ENCODE measurements around the gene ABHD8. TPM values are rescaled to one million over a fixed set of nuclear protein-coding genes. Genes with fewer than 3 reads are reported as not detected.

ABHD8 gene
- total RNA-seq, 1 donor from 2014 or later, result 4.6 TPM

GRCh38 chr19:17249887-17250548 lies 53.2 kb downstream of the ABHD8 start:
- no peak overlapping the region for H3K27ac ChIP-seq
- no peak overlapping the region for H3K4me2 ChIP-seq
- peaks cover 2% of the 10 kb centered on the region for H3K9me3 Mint-ChIP-seq
- no peaks in the 10 kb centered on the region for H4K20me1 ChIP-seq (ENCODE audit: low read depth)
- H3K27me3 Mint-ChIP-seq (ENCODE audit: insufficient read depth, low read depth), result peaks cover 9% of the 10 kb centered on the region
- H3K27ac Mint-ChIP-seq, result no peak overlapping the region
- no peak for TF ChIP-seq EZH2 (IDR thresholded peaks at IDR 0.05)
- TF ChIP-seq EZH2phosphoT487 (IDR thresholded peaks at IDR 0.05), result no peak
- TF ChIP-seq CTCF (IDR thresholded peaks at IDR 0.05), result no peak
- peaks cover 24% of the 10 kb centered on the region for H3K4me1 ChIP-seq
- peaks cover 31% of the 10 kb centered on the region for H3F3A ChIP-seq (ENCODE audit: low read depth)
- no peaks in the 10 kb centered on the region for H3K36me3 Mint-ChIP-seq
- no peak overlapping the region for H3K4me3 ChIP-seq
- no peak overlapping the region for H3K4me3 Mint-ChIP-seq
- no peaks in the 10 kb centered on the region for H3K9me3 ChIP-seq (ENCODE audit: low read depth)
- H2AFZ ChIP-seq (replicated peaks), result no peak overlapping the region
- peaks cover 37% of the 10 kb centered on the region for H3K4me1 Mint-ChIP-seq
- no peak for DNase-seq (ENCODE audit: low spot score)
- H3K79me2 ChIP-seq (ENCODE audit: low read depth), result peaks cover 3% of the 10 kb centered on the region
- no peaks in the 10 kb centered on the region for H3K27me3 ChIP-seq
- no peak overlapping the region for H3K9ac ChIP-seq
- no peaks in the 10 kb centered on the region for H3K36me3 ChIP-seq

DNA sequence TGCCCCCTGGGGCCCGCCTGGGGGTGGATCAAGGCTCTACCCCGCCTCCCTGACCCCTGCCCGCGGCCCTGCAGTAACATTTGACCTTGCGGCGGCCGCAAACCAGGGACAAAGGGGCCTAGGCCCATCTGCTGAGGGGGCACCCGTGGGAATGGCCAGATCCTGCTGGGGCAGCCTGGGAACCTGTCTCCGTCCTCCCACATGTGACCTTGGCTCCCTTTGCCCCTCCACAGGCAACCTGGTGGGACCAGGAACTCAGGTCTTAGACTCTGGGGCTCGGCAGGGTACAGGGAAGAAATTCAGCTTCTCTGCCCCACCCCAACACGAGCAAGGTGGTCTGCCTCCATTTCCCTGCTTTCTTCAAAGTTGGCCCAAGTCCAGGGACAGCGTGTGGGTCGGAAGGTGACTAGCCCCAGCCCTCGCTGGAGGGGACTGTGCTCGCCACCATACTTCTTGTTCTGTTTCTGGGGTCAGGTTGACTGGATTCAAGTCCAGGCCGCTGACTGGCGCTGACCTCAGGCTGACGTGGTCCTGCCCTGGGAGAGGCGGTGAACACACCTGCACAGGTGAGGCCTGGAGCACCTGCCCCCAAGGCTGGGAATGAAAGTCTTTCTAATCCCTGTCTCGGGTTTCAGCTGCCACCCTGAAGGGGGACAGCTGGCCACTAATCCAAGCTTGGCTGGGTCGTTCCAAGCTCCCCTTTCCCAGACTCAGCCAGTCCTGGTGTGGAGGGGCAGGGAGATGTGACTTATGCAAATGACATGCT lies 55.0 kb downstream of the ABHD8 start:
- peak overlapping the region; percentile 75 for H3K4me3 Mint-ChIP-seq
- Histone ChIP-seq H3K9me3 (ENCODE audit: low read depth) (no peaks in the 10 kb centered on the region), H3K4me3 (no peak overlapping the region), H3K27me3 (no peaks in the 10 kb centered on the region), H4K20me1 (ENCODE audit: low read depth) (peaks cover 16% of the 10 kb centered on the region), H3K4me2 (peak overlapping the region; percentile 4), H3K79me2 (ENCODE audit: low read depth) (peaks cover 21% of the 10 kb centered on the region), H3K36me3 (no peaks in the 10 kb centered on the region), H3K9ac (no peak overlapping the region), H2AFZ (replicated peaks) (no peak overlapping the region), H3K27ac (no peak overlapping the region), H3K4me1 (peaks cover 30% of the 10 kb centered on the region), H3F3A (ENCODE audit: low read depth) (peaks cover 37% of the 10 kb centered on the region)
- DNase-seq (ENCODE audit: low spot score), result peak; percentile 76
- H3K27ac Mint-ChIP-seq, result peak overlapping the region; percentile 74
- peaks cover 2% of the 10 kb centered on the region for H3K9me3 Mint-ChIP-seq
- no peaks in the 10 kb centered on the region for H3K36me3 Mint-ChIP-seq
- peaks cover 41% of the 10 kb centered on the region for H3K4me1 Mint-ChIP-seq
- TF ChIP-seq CTCF (IDR thresholded peaks at IDR 0.05), result no peak
- peaks cover 9% of the 10 kb centered on the region for H3K27me3 Mint-ChIP-seq (ENCODE audit: insufficient read depth, low read depth)

- no peak for TF ChIP-seq EZH2phosphoT487 (IDR thresholded peaks at IDR 0.05)
- peak; percentile 32 for TF ChIP-seq EZH2 (IDR thresholded peaks at IDR 0.05)
- no peaks in the 10 kb centered on the region for H3K36me3 ChIP-seq
- H3K27me3 ChIP-seq, result no peaks in the 10 kb centered on the region
- no peak for DNase-seq (ENCODE audit: low spot score)
- H2AFZ ChIP-seq (replicated peaks), result no peak overlapping the region
- Mint-ChIP-seq H3K4me3 (peak overlapping the region; percentile 91), H3K27me3 (ENCODE audit: insufficient read depth, low read depth) (peaks cover 13% of the 10 kb centered on the region), H3K4me1 (peaks cover 50% of the 10 kb centered on the region), H3K27ac (peak overlapping the region; percentile 98), H3K9me3 (peaks cover 2% of the 10 kb centered on the region), H3K36me3 (no peaks in the 10 kb centered on the region)
- H3K79me2 ChIP-seq (ENCODE audit: low read depth), result peaks cover 35% of the 10 kb centered on the region
- H3K9me3 ChIP-seq (ENCODE audit: low read depth), result no peaks in the 10 kb centered on the region
- peaks cover 30% of the 10 kb centered on the region for H3K4me1 ChIP-seq
- peaks cover 43% of the 10 kb centered on the region for H3F3A ChIP-seq (ENCODE audit: low read depth)
- H4K20me1 ChIP-seq (ENCODE audit: low read depth), result peaks cover 28% of the 10 kb centered on the region
- no peak overlapping the region for H3K9ac ChIP-seq
- H3K4me3 ChIP-seq, result peak overlapping the region; percentile 56
- H3K27ac ChIP-seq, result no peak overlapping the region
- peak overlapping the region; percentile 90 for H3K4me2 ChIP-seq
Measured at GRCh38 chr19:17246681-17247425, 56.4 kb downstream of the ABHD8 start.
